ENCODE results near the gene HEG1. TPM values are rescaled to one million over a fixed set of nuclear protein-coding genes. Genes with fewer than 3 reads are reported as not detected.

The HEG1 gene
- total RNA-seq, 1 experiment from 2014 or later: 57.9 TPM

- Histone ChIP-seq H3K4me3 (ENCODE audit: low read length) (no peak overlapping the region), H3K27me3 (ENCODE audit: low read length) (no peaks in the 10 kb centered on the region), H3K4me2 (ENCODE audit: low read depth, low read length, poor library complexity, severe bottlenecking) (no peak overlapping the region), H4K20me1 (ENCODE audit: insufficient read depth, low read depth, low read length) (no peaks in the 10 kb centered on the region), H3K9ac (ENCODE audit: low read length) (no peak overlapping the region), H3K27ac (ENCODE audit: low read length) (no peak overlapping the region), H3K36me3 (ENCODE audit: insufficient read depth, low read length) (no peaks in the 10 kb centered on the region), H2AFZ (ENCODE audit: low read length) (no peak overlapping the region), H3K9me3 (ENCODE audit: low read length) (no peaks in the 10 kb centered on the region), H3K79me2 (ENCODE audit: low read length) (no peaks in the 10 kb centered on the region), H3K9me2 (replicated peaks; ENCODE audit: insufficient read depth, low read length) (no peaks in the 10 kb centered on the region), H3K4me1 (ENCODE audit: low read length) (no peaks in the 10 kb centered on the region)
- no peak for DNase-seq
Observed at GRCh38 chr3:124935794-124936542, 119.8 kb downstream of the HEG1 start.

- Histone ChIP-seq H3K27me3 (ENCODE audit: low read length) (no peaks in the 10 kb centered on the region), H3K9ac (ENCODE audit: low read length) (no peak overlapping the region), H4K20me1 (ENCODE audit: insufficient read depth, low read depth, low read length) (no peaks in the 10 kb centered on the region), H3K9me3 (ENCODE audit: low read length) (no peaks in the 10 kb centered on the region), H3K79me2 (ENCODE audit: low read length) (no peaks in the 10 kb centered on the region), H3K4me1 (ENCODE audit: low read length) (no peaks in the 10 kb centered on the region), H2AFZ (ENCODE audit: low read length) (no peak overlapping the region), H3K4me3 (ENCODE audit: low read length) (no peak overlapping the region), H3K9me2 (replicated peaks; ENCODE audit: insufficient read depth, low read length) (no peaks in the 10 kb centered on the region), H3K4me2 (ENCODE audit: low read depth, low read length, poor library complexity, severe bottlenecking) (no peak overlapping the region), H3K27ac (ENCODE audit: low read length) (no peak overlapping the region), H3K36me3 (ENCODE audit: insufficient read depth, low read length) (no peaks in the 10 kb centered on the region)
- no peak for DNase-seq
Observed at GRCh38 chr3:124935264-124935663, 120.5 kb downstream of the HEG1 start.

DNA sequence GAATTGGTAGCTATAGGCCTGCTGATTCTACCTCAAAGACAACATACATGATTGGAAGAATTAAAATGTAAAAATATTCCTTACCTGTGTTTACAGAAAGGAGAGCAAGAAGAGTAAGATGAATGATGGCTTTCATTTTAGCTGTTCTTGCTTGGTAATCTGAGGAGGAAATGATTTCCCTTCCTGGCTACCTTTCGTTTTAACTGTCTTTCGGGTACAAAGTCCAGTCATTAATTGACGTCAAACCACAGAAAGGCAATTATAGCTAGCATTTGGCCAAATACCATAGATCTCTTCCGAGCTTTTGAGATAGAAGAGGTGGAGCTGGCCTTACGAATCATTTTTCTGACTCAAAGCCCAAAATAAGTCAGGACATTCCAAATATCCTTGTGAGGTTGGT, 121.2 kb downstream of the HEG1 start, which contains the start of gene MUC13:
Gene MUC13, minus strand, starts transcription at position 175 of the 400 bp plus-strand sequence. Its CDS starts 39 bp downstream, at position 136.
- H3K79me2 ChIP-seq (ENCODE audit: low read length): no peaks in the 10 kb centered on the region
- no peak within 1 kb of the TSS for H3K27ac ChIP-seq (ENCODE audit: low read length)
- H3K4me3 ChIP-seq (ENCODE audit: low read length): no peak within 1 kb of the TSS
- DNase-seq: no peak
- no peaks in the 10 kb centered on the region for H3K36me3 ChIP-seq (ENCODE audit: insufficient read depth, low read length)
- no peaks in the 10 kb centered on the region for H3K27me3 ChIP-seq (ENCODE audit: low read length)
- 0 out of 2 replicates have a peak within 1 kb of the TSS, but pooled peaks have one; percentile 11 for H2AFZ ChIP-seq (ENCODE audit: low read length)
- no peak within 1 kb of the TSS for H3K4me2 ChIP-seq (ENCODE audit: low read depth, low read length, poor library complexity, severe bottlenecking)
- no peaks in the 10 kb centered on the region for H3K4me1 ChIP-seq (ENCODE audit: low read length)
- no peaks in the 10 kb centered on the region for H3K9me3 ChIP-seq (ENCODE audit: low read length)
- no peaks in the 10 kb centered on the region for H4K20me1 ChIP-seq (ENCODE audit: insufficient read depth, low read depth, low read length)
- no peak within 1 kb of the TSS for H3K9ac ChIP-seq (ENCODE audit: low read length)
- H3K9me2 ChIP-seq (replicated peaks; ENCODE audit: insufficient read depth, low read length): no peaks in the 10 kb centered on the region

DNA sequence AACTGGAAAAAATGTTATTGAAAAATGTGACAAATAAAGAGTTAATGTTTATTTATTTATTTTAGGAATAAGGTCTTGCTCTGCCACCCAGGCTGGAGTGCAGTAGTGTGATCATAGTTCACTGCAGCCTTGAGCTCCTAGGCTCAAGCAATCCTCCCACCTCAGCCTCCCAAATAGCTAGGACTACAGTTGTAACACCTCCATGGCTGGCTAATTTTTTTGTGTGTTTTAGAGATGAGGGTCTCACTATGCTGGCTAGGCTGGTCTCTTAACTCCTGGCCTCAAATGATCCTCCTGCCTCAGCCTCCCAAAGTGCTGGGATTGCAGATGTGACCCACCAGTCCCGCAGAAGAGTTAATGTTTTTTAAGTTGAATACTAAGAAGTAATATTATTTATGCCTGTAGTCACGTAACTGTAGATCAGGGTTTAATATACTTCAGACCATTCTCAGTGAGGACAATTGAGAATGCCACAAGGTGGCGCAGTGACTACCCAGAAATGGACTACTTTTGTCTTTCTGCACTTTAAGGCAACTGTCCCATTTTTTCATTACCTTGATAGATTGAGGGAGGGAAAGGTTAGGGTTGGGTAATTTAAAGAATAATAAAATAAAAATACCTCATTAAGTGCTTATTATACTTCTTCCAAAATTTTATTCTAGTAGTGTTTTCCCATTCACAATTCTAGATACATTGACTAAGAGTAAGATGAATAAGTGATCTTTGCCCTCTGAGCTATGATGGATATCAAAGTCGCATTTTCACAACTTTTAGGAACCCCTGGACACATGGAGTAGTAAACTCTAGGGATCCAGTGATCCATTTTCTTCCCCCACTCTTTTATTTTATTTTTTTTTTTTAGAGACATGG, 127.2 kb downstream of the HEG1 start:
- Histone ChIP-seq H4K20me1 (ENCODE audit: insufficient read depth, low read depth, low read length) (no peaks in the 10 kb centered on the region), H3K4me3 (ENCODE audit: low read length) (no peak overlapping the region), H3K36me3 (ENCODE audit: insufficient read depth, low read length) (no peaks in the 10 kb centered on the region), H3K4me2 (ENCODE audit: low read depth, low read length, poor library complexity, severe bottlenecking) (no peak overlapping the region), H3K79me2 (ENCODE audit: low read length) (no peaks in the 10 kb centered on the region), H3K9ac (ENCODE audit: low read length) (no peak overlapping the region), H2AFZ (ENCODE audit: low read length) (no peak overlapping the region), H3K9me2 (replicated peaks; ENCODE audit: insufficient read depth, low read length) (no peaks in the 10 kb centered on the region), H3K9me3 (ENCODE audit: low read length) (no peaks in the 10 kb centered on the region), H3K27me3 (ENCODE audit: low read length) (no peaks in the 10 kb centered on the region), H3K4me1 (ENCODE audit: low read length) (no peaks in the 10 kb centered on the region; the same call in 1 of the 2 replicates), H3K27ac (ENCODE audit: low read length) (no peak overlapping the region)
- peak; percentile 91 for DNase-seq

DNA sequence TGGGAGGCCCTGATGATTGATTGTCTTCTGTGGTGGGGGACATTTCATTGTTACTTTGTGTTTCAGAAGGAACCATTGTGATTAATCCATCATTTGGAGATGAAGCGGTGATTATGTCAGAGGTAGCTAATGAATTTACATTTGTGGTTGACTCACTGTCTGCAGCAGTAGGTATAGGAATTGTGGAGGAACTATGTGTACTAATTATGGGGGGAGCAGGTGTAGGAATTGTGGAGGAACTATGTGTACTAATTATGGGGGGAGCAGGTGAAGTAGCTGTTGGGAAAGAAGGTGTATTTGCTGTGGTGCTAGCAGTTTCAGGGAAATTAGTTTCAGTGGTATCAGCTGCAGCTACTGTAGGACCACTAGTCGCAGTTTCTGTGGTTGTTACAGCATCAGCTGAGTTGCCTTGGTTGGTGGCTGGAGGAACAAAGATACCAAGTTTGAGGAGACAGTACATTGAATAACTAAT, 128.2 kb downstream of the HEG1 start:
- H2AFZ ChIP-seq (ENCODE audit: low read length): no peak overlapping the region
- H3K79me2 ChIP-seq (ENCODE audit: low read length): no peaks in the 10 kb centered on the region
- no peaks in the 10 kb centered on the region; the same call in 1 of the 2 replicates for H3K4me1 ChIP-seq (ENCODE audit: low read length)
- no peaks in the 10 kb centered on the region for H3K36me3 ChIP-seq (ENCODE audit: insufficient read depth, low read length)
- H3K27ac ChIP-seq (ENCODE audit: low read length): no peak overlapping the region
- no peak overlapping the region for H3K4me3 ChIP-seq (ENCODE audit: low read length)
- H4K20me1 ChIP-seq (ENCODE audit: insufficient read depth, low read depth, low read length): no peaks in the 10 kb centered on the region
- H3K4me2 ChIP-seq (ENCODE audit: low read depth, low read length, poor library complexity, severe bottlenecking): no peak overlapping the region
- H3K9me2 ChIP-seq (replicated peaks; ENCODE audit: insufficient read depth, low read length): no peaks in the 10 kb centered on the region
- H3K9ac ChIP-seq (ENCODE audit: low read length): no peak overlapping the region
- no peak for DNase-seq
- H3K9me3 ChIP-seq (ENCODE audit: low read length): no peaks in the 10 kb centered on the region
- no peaks in the 10 kb centered on the region for H3K27me3 ChIP-seq (ENCODE audit: low read length)

GRCh38 chr3:124926426-124927101, 129.2 kb downstream of the HEG1 start:
- no peaks in the 10 kb centered on the region for H3K79me2 ChIP-seq (ENCODE audit: low read length)
- H2AFZ ChIP-seq (ENCODE audit: low read length): no peak overlapping the region
- H4K20me1 ChIP-seq (ENCODE audit: insufficient read depth, low read depth, low read length): no peaks in the 10 kb centered on the region
- H3K4me3 ChIP-seq (ENCODE audit: low read length): no peak overlapping the region
- H3K9me2 ChIP-seq (replicated peaks; ENCODE audit: insufficient read depth, low read length): no peaks in the 10 kb centered on the region
- H3K36me3 ChIP-seq (ENCODE audit: insufficient read depth, low read length): no peaks in the 10 kb centered on the region
- no peak for DNase-seq
- no peak overlapping the region for H3K4me2 ChIP-seq (ENCODE audit: low read depth, low read length, poor library complexity, severe bottlenecking)
- no peaks in the 10 kb centered on the region for H3K27me3 ChIP-seq (ENCODE audit: low read length)
- H3K4me1 ChIP-seq (ENCODE audit: low read length): no peaks in the 10 kb centered on the region; the same call in 1 of the 2 replicates
- H3K27ac ChIP-seq (ENCODE audit: low read length): no peak overlapping the region
- H3K9me3 ChIP-seq (ENCODE audit: low read length): no peaks in the 10 kb centered on the region
- H3K9ac ChIP-seq (ENCODE audit: low read length): no peak overlapping the region

- H3K9me2 ChIP-seq (replicated peaks; ENCODE audit: insufficient read depth, low read length): no peaks in the 10 kb centered on the region
- H3K79me2 ChIP-seq (ENCODE audit: low read length): no peaks in the 10 kb centered on the region
- H3K9ac ChIP-seq (ENCODE audit: low read length): no peak overlapping the region
- no peaks in the 10 kb centered on the region for H4K20me1 ChIP-seq (ENCODE audit: insufficient read depth, low read depth, low read length)
- no peak overlapping the region for H3K4me3 ChIP-seq (ENCODE audit: low read length)
- H3K36me3 ChIP-seq (ENCODE audit: insufficient read depth, low read length): no peaks in the 10 kb centered on the region
- no peak overlapping the region for H3K27ac ChIP-seq (ENCODE audit: low read length)
- no peaks in the 10 kb centered on the region for H3K9me3 ChIP-seq (ENCODE audit: low read length)
- H3K27me3 ChIP-seq (ENCODE audit: low read length): no peaks in the 10 kb centered on the region
- no peak overlapping the region for H2AFZ ChIP-seq (ENCODE audit: low read length)
- no peak for DNase-seq
- no peaks in the 10 kb centered on the region; the same call in 1 of the 2 replicates for H3K4me1 ChIP-seq (ENCODE audit: low read length)
- H3K4me2 ChIP-seq (ENCODE audit: low read depth, low read length, poor library complexity, severe bottlenecking): no peak overlapping the region
Observed at GRCh38 chr3:124924741-124925140, 131.1 kb downstream of the HEG1 start.
